RPMI8226 (cell line): ENCODE results near the gene HIF3A.

Source experiments
- DNase-seq: peaks from one replicate; pipeline ENCODE4 v3.0.0-alpha.2; 2015

Gene HIF3A

DNA sequence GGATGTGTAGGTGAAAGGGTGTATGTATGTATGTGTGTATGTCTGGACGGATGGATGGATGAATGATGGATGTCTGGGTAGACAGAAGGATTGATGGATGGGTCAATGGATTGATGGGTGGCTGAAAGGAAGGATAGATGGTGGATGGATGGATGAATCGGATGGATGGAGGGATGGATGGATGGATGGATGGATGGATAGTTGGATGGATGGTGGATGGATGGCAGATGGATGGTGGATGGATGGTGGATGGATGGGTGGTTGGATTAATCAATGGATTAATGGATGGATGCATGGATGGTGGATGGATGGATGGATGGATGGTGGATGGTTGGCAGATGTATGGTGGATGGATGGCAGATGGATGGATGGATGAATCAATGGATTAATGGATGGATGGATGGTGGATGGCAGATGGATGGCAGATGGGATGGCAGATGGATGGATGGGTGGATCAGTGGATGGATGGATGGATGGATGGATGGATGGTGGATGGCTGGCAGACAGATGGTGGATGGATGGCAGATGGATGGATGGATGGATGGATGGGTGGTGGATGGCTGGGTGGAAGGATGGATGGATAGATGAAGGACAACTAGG, 33.6 kb downstream of the HIF3A start:
- DNase-seq, result no peak

DNA sequence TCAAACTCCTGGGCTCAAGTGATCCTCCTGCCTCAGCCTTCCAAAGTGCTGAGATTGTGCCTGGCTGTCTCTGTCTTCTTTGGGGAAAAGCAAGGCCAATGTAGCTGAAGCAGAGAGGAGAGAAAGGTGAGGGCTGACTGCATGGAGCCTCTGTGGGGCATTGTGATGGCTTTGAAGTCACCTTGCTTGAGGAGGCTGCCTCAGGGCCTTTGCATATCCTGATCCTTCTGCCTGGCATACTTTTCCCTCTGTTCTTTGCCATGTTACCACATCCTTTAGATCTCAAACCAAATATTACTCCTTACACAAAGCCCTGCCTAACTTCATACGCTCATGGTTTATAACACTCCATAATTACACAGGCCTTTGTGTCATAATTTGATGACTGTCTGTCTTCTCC, 40.6 kb downstream of the HIF3A start:
- no peak for DNase-seq

DNA sequence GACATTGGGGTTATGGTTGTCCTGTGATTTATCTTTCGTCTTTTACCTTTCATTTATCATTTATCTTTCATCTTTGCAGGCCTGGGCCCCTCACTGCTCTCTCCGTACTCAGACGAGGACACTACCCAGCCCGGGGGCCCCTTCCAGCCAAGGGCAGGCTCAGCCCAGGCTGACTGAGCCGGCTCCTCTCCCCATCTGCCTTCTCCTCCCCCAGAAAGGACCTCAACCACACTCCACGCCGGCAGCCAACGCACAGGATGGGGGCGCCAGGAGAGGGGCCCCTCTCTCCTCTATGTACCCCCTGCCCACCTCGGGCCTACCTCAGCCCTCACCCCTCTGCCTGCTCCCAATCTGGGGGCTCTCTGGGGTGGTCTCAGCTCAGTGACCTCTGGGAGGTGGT, 42.6 kb downstream of the HIF3A start:
- DNase-seq, result no peak

DNA sequence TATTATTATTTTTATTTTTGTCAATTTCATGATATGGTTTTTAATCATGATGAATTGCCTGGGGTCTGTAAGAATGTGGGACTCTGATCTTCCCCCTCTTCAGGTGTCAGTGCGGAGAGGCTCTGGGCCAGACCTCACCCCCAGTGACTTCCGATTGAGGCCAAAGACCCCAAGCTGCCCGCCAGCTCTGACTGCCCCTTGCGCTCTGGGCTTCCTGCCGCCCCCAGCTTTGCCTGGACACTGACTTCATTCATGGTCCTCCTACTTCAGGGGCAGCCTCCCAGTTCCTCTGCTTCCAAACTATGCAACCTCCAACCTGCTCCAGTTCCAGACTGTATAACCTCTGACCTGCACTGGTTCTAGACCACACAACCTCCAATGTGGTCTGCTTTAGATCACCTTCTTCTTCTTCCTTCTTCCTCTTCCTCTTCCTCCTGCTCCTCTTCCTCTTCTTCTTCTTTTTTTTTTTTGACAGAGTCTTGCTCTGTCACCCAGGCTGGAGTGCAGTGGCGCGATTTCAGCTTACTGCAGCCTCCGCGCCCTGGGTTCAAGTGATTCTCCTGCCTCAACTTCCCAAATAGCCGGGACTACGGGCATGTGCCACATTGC, 43.3 kb downstream of the HIF3A start:
- no peak for DNase-seq

DNA sequence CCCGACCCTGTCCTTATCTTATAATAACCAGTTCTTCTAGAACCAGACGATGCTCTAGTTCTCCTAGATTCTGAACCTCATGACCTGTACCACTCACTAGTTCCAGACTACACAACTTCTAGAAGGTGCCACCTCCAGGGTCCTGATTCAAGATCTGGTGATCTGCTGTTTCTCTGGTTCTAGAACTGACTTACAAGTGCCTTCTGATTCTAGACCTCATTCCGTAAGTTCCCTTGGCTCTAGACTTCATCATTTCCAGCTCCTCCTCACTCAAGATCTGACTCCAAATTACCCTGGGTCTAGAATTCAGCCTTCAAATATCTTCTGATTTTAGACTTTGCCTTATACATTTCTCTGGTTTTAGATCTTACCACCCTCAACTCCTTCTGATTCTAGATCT, 45.1 kb downstream of the HIF3A start:
- DNase-seq, result no peak

DNA sequence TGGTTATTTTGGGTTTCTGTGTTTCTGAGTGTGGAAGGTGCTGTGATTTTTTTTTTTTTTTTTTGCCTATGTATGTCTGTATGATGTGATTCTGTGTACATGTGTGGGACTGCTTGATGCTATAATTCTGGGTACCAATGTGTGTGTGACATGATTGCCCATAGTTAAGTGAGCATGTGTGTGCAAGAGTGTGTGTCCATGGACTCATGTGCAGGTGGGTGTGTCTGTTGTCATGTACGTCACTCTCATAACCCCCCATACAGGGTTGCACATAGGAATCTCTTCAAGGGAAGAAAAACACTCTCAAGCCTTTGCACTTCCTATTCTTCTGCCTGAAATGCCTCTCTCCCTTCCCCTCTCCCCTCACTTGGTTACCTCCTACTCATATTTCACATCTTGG, 47.5 kb downstream of the HIF3A start:
- no peak for DNase-seq

DNA sequence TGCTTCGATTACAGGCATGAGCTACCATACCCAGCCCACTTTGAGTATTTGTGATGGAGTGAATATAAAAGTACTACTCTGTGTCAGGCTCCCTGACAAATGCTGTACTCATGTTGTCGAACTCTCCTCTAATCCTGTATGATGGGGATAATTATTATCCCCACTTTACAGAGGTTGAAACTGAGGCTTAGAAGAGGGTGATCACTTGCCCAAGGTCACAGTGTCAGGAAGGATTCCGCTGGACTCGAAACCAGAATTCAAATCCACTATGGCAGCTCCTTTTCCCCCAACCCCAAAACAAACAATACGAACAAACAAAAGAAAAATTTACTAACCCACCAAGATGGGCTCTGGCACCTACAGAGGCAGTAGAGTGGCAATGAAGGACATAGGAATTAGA, 48.3 kb downstream of the HIF3A start:
- no peak for DNase-seq

DNA sequence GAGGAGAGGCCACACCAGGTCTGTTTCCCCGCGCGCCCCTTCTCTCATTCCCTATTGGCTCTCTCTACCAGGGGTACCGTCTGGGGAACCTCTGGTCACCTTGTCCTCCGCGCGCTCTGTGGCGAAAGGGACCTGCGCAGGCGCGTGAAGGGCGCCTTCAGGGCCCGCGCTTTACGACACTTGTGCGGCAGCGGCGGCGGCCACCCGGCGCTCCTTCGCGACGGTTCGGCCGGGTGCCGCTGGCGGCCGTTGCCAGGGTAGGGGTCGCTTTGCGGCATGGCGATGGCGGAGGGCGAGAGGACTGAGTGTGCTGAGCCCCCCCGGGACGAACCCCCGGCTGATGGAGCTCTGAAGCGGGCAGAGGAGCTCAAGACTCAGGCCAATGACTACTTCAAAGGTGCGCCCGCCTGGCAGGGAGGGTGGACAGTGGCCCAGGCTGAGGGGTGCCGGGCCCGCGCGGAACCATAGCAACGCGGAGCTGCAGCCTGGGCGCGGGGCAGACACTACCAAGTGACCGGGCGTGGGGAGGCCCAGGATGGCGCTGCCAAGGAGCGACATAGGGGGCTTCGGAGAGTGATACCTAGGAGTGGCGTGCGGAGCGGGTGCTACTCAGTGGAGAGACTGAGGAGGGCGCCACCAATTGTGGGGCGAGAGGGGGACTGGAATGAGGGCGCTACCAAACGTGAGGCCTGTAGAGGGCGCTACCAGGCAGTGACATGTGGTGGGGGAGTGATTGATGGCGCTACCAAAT, 50.2 kb downstream of the HIF3A start, which contains the start of gene PPP5C:
PPP5C (plus strand) TSS at position 267 of the 751 bp plus-strand sequence; CDS start at position 277, 10 bp downstream.
- peak; percentile 92 for DNase-seq

DNA sequence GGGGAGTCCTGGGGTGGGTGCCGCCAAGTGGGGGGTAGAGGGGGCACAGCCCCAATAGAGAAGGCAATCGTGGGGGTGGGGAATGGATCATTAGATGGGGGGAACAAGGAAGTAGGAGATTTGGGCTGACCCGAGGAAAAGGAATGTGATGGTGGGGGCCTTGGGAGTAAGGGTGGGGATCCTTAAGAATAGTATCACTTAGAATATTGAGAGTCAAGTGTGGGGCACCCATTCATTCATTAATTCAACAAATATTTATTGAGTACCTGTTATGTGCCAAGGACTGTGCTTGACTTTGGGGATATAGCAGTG, 50.7 kb downstream of the HIF3A start:
- no peak for DNase-seq

DNA sequence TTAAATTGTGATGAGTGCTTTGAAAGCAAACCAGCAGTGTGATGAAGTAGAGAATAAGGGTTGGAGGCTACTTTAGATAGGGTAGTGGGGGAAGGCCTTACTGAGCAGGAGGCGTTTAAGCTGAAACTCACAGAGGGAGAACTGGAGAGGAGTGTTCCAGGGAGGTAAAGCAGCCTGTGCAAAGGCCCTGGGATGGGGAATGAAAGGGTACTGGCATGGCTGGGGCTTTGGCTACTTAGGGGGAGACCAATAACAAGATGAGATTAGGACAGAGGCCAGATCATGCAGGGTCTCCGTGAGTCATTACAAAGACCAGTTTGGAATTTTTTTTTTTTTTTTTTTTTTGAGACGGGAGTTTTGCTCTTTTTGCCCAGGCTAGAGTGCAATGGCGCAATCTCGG, 51.1 kb downstream of the HIF3A start:
- DNase-seq, result no peak

DNA sequence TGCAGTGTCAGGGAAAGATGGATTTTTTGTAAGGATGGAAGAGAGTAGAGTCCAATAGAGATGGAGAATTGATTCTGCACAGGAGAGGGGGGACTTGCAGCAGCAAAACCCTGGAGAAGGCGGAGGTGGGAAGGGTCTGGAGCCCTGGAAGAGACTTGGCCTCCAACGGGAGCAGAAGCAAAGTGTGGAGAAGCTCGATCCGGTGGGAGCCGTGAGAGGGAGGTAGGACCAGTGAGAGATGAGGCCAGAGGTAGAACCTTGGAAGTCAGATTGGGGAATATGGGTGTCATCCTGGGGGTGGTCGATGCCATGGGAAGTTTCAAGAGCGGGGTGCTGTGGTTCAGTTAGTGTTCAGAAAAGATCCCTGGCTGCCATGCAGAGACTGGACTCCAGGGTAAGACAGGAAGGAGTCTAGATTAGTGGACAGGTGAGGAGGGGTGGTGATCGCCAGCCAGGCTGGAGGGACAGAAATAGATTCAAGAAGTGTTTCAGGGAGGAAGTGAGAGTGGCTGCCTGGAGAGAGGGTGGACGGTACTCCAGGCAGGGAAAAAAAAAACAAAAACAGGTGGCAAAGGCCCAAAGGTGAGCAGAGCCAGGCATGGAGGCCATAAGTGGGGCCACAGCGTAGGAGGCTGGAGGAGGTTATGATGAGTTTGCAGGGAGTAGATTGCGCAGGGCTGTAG, 52.6 kb downstream of the HIF3A start:
- peak; percentile 86 for DNase-seq

DNA sequence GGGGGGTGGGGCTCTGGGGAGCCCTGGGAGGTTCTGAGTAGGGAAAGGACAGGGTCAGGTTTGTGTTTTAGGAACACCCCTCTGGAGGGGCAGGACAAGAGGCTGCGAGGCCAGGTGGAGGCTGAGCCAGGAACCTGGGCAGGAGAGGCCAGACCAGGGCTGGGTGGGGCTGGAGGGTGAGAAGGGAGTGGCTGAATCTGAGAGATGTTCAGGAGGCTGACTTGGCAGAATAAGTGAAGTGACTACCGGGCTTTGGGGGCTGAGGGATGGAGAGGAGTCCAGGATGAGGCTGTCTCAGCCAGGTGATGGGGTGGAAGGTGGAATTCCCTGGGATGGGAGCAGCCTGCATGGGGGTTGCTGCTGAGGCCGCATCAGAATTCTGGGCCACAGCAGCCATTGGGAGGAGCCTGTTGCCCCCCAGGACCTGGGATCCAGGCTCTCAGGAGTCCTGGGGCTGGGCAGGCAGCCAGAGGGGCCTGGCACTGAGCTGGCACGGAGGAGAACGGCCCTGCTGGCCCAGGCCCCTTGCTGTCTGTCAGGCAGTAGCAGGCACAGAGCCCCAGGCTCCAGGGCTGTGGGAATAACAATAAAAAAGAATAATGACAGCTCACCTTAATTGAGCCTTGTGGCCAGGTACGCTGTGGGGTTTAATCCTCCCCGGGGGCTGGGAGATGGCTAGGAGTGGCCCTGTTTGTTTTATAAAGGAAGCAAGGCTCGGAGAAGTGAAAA, 53.4 kb downstream of the HIF3A start:
- DNase-seq, result peak; percentile 83

DNA sequence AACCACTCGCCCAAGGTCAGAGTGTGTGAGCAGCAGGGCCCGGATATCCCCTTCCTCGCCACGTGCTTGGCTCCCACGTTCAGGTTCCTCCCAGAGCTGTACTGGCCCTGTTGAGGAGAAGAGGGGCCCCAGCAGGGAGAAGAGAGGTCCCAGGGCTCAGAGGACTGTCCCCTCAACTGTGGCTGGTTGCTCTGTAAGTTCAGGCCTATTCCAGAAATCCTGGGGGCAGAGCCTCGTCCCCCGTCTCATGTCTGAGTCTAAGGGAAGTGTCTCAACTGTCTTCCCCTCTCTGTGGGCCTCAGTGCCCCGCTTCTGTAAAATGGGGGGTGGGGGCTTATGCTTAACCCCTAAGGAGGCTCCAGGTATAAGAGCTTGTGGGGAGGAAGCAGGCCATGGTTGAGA, 53.9 kb downstream of the HIF3A start:
- DNase-seq, result peak; percentile 38

DNA sequence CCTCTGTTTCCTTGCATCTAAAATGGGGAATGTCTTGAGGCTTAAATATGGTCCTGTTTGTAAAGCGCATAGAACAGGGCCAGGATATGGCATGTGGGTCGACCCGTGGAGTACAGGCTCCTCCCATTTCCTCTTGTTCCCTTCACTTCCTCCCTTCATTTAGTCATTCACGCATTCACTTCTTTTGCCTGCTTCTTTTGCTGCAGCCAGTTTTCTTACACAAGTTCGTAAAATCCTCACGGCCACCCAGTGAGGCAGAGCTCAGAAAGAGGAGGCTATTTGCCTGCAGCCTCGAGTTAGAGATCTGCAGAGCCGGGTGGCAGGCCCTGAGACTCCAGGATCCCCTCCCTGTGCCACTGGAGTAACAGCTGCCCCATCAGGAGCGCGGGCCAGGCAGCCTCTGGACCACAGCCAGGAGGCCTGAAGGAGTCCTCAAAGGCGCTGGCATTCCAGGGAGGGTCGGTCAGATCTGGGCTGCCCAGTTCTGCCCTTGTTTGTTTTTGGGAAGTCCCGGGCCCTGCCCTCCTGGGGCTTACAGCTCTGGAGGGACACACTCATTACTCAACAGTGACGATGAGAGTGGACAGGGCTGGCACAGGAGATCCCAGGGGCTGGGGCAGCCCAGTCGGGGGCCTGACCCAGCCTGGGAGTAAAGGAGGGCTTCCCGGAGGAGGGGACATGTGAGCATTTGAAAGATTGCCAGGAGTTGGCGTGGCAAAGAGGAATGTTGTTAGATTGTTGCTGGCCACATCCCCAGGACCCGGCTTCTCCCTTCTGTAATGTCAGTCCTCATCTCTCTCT, 54.6 kb downstream of the HIF3A start:
- DNase-seq, result peak; percentile 14

DNA sequence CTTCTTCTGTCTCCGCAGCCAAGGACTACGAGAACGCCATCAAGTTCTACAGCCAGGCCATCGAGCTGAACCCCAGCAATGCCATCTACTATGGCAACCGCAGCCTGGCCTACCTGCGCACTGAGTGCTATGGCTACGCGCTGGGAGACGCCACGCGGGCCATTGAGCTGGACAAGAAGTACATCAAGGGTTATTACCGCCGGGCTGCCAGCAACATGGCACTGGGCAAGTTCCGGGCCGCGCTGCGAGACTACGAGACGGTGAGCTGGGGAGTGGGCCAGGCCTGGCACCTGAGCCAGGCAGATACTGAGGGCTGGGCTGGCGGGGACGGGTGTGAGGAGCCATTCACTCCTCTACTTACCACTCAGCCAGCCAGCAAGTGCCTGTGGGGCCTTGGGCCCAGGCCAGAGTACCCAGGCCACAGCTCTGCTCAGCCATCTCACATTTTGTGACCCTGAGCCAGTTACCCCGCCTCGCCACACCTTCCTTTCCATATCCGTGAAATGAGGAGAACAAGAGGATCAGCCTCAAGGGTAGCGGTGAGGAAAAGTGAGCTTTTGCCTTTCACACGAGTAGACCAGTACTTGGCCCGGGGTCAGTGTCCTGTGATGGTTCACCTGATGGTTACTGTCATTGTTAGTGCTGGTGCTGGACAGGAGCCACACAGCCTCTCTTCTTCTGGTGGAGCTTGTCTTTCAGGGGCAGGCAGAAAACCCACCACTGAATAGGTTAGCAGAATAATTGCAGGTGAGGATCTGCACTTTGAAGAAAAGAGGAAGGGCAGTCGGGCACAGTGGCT, 57.1 kb downstream of the HIF3A start:
- DNase-seq, result no peak

DNA sequence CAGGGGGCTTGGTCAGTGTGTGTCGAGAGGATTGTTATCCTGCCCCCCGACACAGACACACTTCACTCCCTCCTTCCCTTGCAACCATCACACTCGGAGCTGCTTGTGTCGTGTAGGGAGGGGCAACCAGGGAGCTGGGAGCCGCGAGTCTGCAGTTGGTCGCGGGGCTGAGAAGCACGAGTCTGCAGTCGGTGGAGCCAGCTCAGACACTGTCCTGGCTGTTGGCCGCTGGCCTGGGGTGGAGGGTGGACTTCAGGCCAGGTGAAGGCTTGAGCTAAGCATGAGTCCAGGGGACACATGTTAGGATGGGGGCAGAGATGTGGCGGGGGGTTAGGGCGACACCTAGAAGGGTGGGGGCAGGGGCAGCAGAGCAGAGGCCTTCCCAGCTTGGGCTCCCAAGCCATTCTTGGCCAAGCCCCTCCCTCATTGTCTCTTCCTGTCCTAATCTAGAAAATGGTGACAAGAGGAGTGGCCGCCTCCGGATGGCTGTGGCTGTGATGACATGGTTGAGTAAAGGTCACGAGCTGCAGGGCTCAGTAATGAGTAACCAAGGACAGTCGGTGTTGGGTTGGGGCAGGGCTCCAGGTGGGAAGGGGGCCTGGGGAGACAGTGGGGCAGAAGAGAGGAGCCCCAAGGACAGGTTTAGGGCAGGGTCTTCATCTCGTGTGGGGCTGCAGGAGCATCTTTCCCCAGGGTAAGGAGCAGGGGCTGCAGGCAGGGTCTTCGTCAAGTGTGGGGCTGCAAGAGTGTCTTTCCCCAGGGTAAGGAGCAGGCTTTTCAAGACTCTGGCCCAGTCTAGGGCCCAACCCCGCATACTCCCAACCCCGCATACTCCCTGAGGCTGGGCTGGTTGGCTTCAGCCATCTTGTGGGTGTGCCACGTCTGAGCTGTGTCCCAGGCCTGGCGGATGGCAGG, 58.6 kb downstream of the HIF3A start:
- DNase-seq, result no peak

DNA sequence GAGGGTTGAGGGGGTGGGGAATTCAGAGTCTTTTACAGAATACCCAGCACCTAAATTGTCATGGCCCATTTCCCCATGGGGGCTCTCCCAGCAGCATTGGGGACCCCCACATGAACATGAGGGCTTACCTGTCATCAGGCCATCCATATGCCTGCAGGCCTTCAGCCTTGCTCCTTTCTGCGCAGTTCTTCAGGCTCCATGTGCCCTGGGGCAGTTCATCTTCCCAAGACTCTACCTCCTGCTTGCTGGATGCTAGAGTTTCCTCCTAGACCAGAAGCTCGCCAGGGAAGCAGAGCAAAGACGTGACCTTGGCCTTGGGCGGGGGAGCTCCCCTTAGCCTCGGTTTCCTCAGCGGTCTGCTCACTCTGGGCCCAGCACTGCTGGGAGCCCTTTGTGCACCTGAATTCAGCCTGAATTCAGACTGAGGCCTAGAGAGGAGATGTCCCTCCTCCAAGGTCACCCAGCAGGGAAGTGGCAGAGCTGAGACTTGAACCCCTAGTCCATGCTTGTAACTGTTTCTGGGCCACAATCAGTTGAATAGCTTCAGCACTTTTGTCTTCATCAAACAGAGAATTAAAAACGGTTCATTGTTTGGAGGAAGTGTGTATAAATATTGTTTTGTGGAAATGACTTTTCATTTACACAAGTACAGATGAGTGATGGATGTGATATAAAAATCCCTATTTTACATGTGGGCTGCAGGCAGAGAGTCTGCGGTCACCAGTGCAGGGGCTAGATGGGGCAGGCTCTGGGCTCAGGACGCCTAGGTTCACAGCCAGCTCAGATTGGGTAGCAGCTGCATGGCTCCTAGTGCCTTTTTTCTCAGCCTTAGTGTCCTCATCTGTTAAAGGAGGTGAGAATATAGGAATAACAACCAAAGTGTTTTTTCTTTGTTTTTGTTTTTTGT, 59.6 kb downstream of the HIF3A start:
- DNase-seq, result no peak

DNA sequence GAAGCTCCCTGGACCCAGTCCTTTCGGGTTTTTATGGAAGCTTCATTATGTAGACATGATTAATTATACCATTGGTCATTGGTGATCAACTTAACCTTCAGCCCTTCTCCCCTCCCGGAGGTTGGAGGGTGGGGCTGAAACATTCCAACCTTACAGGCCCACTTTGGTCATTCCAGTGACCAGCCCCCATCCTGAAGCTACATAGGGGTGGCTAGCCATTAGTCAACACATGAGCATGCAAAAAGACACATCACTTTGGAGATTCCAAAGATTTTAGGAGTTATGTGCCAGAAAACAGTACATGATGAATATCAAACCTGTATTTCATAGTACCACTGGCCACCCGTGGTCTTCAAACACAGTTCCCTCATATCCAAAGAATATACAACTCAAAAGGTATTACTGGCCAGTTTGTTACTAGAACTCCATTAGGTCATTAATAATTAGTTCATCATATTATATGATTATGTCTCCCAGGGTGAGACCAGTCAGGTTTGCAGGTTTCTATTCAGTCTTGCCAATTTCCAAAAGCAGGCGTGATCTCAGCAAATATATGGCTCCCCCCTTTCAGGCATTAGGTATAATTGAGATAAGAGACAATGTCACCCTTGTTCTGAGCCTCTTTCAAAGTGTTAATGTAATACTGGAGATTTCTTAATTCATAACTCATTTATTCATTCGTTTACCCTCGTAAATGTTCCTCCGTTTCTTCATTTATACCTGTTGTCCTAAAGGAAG, 61.2 kb downstream of the HIF3A start:
- DNase-seq, result no peak

DNA sequence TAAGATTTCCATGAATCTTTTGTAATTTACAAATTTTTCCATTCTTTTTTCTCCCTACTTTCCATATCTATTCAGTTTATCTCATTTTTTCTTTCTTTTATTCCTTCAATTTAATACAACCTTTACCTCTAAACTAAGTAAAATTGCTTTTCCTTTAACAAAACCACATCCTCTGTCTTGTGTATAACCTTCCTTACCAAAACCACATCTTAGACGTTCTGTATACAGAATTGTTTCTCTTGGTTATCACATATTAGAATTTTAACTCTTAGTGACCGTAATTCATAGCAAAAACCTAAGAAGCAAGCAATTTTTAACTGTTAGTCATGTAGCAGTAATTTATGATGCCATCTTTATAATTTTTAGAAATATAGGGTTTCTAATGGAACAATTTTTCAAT, 65.1 kb downstream of the HIF3A start:
- no peak for DNase-seq
